DND-41 (cell line): Measurements from ENCODE around the gene PPFIBP1.
"Not testable (repeated sequence)": the region's sequence is repeated elsewhere in the genome, so short reads cannot be mapped to it uniquely, and the experiment has no call there.

Experiments
- EZH2 ChIP-seq: IDR thresholded peaks from 3 replicates; pipeline ENCODE4 v1.6.1; 2012; ENCODE audit warnings: borderline replicate concordance, low read depth, mild to moderate bottlenecking, moderate library complexity, low read length, inconsistent platforms; ENCODE audit not compliant: severe bottlenecking
- TF ChIP-seq, protein P1 (sequence below): IDR thresholded peaks from 2 replicates; pipeline ENCODE4 v1.5.1; 2012; ENCODE audit warnings: borderline replicate concordance, low read length, moderate library complexity, mild to moderate bottlenecking; ENCODE audit not compliant: poor library complexity, severe bottlenecking; ENCODE audit errors: extremely low read depth

DNA sequence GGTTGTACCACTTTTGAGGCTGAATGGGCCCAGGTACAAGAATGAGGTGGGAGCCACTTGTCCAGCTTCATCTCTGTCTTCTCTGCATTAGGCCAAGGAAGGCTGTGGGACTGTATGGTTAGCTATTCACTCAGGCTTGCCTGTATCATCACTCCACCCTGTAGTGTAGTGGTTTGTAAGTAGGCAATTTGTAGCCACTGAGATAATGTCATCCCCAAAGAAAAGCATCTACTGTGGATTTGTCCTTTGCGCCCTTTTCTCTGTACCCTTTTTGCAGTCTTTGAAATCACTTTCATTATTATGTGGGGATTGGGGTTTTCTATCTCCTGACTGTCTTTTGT is 57.3 kb downstream of the PPFIBP1 start:
- TF ChIP-seq, protein P1, sequence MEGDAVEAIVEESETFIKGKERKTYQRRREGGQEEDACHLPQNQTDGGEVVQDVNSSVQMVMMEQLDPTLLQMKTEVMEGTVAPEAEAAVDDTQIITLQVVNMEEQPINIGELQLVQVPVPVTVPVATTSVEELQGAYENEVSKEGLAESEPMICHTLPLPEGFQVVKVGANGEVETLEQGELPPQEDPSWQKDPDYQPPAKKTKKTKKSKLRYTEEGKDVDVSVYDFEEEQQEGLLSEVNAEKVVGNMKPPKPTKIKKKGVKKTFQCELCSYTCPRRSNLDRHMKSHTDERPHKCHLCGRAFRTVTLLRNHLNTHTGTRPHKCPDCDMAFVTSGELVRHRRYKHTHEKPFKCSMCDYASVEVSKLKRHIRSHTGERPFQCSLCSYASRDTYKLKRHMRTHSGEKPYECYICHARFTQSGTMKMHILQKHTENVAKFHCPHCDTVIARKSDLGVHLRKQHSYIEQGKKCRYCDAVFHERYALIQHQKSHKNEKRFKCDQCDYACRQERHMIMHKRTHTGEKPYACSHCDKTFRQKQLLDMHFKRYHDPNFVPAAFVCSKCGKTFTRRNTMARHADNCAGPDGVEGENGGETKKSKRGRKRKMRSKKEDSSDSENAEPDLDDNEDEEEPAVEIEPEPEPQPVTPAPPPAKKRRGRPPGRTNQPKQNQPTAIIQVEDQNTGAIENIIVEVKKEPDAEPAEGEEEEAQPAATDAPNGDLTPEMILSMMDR, result not testable (repeated sequence)
- not testable (repeated sequence) for TF ChIP-seq EZH2
